ENCODE measurements around the gene FERMT2.

- TF ChIP-seq CTCF (optimal IDR thresholded peaks at IDR 0.05 in 1 of 3, IDR thresholded peaks at IDR 0.05 in 1 of 3, conservative IDR thresholded peaks at IDR 0.05 in 1 of 3; ENCODE audit: extremely low read depth in 1 of 3, insufficient read depth in 2 of 3, low read length in 3 of 3), result no peak
- TF ChIP-seq EZH2 (IDR thresholded peaks at IDR 0.05; ENCODE audit: low read length), result no peak
These were observed 45.6 kb upstream of the FERMT2 start for GRCh38 chr14:52996493-52996892.
